ENCODE results near the gene CHCHD10.

Gene CHCHD10

GRCh38 chr22:23769321-23769965 lies 1.7 kb upstream of the CHCHD10 start:
- no peak for DNase-seq

- no peak for DNase-seq
Observed at GRCh38 chr22:23767303-23767672, 484 bp downstream of the CHCHD10 start.

DNA sequence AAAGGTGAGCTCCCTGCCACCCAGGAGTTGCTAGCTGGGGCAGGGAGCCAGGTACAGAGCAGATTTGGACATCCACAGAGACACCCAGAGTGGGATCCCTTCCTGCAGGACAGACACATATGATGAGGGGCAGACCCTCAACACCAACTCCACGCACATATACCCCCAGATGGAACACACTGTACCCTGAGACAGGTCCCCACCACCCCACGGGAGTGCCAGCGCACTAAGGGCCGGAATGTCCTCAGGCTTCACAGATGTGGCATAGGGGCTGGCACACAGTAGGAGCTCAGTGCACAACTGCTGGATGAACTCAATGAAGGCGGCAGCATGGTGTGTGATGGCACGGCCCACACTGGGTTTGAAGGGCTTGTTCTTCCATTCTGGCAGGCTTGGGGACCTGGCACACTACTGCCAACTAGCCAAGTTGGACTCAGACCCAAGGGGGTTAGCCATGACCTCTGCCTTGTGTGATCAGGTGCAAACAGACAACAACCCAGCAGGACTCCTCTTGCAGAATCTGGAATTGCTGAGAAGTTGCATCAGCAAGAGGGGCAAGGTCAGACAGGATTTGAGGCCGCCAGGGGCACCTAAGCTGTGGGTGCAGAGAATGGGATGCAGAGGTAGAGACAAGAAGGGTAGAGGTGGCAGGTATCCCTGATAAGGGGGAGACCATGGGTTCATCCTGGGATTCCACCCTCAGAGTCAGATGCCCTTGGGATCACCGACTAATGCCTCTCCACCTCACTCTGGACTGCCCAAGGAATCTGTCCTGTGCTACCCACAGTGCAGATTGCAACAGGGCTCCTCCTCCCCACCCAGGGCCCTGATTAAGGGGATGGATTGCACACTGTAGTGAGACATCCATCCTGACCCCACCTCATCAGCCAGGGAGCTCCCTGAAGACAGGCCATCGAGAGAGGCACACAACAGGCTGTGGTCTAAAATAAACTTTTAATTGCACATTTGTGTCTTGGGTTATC lies 2.6 kb downstream of the CHCHD10 start:
- DNase-seq: no peak

GRCh38 chr22:23763954-23764353 lies 3.8 kb downstream of the CHCHD10 start:
- no peak for DNase-seq

DNA sequence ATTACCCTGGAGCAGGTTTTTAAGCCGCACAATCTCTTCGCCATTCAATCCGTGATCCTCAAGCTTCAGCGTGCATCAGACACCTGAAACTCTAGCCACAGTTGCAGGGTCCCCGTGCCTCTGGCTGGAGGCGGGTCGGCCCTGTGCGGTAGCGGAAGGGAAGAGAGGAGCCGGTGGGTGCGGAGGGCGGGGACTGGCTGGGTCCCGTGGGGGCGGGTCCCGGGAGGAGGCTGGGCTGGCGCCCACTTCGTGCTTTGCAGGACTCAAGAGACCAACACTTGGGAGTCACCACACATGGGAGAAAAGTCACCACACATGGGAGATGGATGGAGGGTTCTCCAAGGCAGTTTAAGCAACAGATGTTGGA lies 4.2 kb downstream of the CHCHD10 start:
- no peak for DNase-seq

GRCh38 chr22:23762842-23763578 lies 4.8 kb downstream of the CHCHD10 start, which contains the start of gene C22orf15:
Gene C22orf15 (plus strand): TSS chr22:23762990. CDS start chr22:23763307, 317 bp downstream.
- no peak for DNase-seq

GRCh38 chr22:23760056-23760455 lies 7.7 kb downstream of the CHCHD10 start:
- DNase-seq: no peak

DNA sequence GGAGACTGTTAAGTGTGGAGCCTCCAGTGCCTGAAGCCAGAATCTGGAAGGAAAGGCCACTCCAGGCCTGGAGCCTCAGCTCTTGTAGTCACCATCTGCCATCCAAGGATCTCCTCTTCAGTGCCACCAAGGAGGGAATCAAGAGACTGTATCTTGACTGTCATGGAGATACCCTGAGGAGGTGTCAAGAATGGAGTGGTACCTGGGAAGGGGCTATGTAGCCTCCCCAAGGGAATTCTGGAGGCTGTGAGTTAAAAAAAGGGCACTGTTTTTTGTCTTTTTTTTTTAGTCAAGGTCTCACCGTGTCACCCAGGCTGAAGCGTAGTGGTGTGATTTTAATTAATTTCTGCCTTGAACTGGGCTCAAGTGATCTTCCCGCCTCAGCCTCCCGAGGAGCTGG lies 8.2 kb downstream of the CHCHD10 start:
- no peak for DNase-seq

- no peak for DNase-seq
Observed at GRCh38 chr22:23756891-23757290, 10.9 kb downstream of the CHCHD10 start.

DNA sequence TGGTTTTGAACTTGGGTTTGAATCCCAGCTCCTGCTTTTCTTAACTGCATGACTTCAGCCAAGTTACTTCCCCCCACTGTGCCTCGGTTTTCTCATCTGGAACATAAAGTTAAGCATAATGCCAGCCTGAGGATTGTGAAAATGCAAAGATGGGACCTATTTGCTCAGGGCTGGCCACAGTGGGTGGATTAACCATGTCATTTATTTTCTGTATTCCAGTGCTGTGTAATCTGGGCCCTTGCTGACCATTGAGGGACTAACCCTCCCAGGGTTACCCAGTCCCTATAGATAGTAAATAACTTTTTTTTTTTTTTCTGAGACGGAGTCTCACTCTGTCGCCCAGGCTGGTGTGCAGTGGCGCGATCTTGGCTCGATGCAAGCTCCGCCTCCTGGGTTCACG lies 12.1 kb downstream of the CHCHD10 start:
- no peak for DNase-seq

DNA sequence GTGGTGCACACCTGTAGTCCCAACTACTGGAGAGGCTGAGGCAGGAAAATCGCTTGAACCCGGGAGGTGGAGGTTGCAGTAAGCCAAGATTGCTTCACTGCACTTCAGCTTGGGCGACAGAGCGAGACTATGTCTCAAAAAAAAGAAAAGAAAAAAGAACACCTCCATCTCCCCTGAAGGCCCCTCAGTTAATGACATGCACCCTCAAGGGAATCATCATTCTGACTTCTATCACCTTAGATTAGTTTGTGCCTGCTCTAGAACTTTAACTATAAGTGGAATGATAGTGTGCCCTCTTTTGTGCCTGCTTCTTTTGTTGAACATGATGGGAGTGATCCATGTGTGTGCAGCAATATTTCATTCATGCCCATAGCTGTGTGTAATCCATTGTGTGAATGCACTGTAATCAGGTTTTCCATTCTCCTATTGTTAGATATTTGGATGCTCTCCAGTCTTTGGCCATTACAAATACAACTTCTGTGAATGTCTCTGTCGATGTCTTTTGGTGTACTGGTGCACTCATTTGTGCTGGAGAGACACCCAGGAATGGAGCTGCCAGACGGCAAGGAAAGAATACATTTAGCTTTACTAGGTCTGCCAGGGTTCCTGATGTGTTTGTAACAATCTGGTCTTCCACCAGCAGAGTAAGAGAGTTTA lies 12.7 kb downstream of the CHCHD10 start:
- DNase-seq: no peak

- DNase-seq: no peak
Observed at GRCh38 chr22:23754220-23754919, 13.4 kb downstream of the CHCHD10 start, which contains the start of gene VPREB3. Gene VPREB3 (minus strand): TSS chr22:23754425. CDS start chr22:23754363, 62 bp downstream.

- no peak for DNase-seq
Observed at GRCh38 chr22:23753385-23753784, 14.4 kb downstream of the CHCHD10 start.

GRCh38 chr22:23752750-23753149 lies 15.0 kb downstream of the CHCHD10 start:
- DNase-seq: no peak

DNA sequence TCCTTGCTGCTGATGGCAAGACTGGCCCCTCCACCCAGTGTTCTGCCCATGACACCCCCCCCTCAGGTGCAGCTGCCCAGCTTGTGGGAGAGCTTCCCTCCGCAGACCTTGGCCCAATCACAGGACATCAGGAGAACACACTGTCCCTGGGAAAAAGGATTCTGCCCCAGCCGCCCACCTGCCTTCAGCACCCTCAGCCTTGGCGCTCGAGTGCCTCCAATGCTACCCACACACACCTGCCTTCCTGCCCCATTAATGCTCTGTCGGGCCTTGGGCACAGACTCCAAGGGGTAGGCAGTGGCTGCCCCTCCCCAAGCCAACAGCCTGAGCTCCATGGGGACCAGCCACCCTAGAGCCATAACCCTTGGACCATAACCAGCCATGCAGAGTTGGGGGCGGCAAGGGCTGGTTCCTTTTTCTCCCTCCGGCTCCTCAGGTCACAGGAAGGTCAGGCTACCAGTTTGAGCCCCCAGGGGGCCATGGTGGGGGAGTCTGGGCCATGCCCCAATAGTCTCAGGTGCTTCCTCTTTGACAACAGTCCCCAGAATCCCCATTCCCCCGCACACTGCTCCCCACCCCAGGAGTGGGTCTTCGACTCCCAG lies 15.6 kb downstream of the CHCHD10 start:
- DNase-seq: no peak

DNA sequence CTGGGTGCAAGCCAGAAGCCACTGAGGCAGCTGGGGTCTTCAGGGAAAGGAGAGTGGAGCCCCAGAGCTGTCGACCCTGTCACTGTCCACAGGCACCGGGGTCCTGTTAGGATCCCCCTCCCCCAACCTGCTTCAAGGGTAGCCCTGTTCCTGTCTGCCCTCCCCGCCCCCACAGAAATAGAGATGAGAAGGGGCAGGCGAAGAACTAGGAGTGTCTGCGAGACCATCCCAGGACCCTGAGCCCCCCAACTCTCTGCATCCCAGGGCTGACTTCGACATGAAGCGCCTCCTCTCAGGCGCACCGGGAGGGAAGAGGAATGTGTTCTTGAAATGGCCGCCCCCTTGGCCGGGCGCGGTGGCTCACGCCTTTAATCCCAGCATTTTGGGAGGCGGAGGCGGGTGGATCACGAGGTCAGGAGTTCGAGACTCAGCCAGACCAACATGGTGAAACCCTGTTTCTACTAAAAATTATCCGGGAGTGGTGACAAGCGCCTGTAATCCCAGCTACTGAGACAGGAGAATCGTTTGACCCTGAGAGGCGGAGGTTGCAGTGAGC lies 16.3 kb downstream of the CHCHD10 start:
- no peak for DNase-seq

- no peak for DNase-seq
Observed at GRCh38 chr22:23750714-23751440, 16.9 kb downstream of the CHCHD10 start, which contains the start of gene ZNF70. Gene ZNF70 (minus strand): TSS chr22:23751112. CDS start chr22:23745140, 5,972 bp downstream.

DNA sequence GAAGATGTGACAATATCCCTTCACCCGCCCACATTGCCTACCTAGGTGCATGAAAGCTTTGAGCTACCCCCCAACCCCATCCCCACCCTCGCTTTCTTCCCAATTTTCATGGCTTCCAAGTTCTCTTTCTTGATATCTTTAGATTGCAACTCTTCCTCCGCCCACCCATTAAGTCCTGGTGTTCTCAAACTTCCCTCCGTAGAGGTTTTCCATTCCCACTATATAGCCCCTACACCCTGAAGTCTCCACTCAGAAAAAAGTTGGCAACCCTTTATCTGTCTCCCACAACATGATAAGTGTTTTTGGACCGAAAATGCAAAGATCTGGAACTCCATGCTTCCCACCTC lies 17.4 kb downstream of the CHCHD10 start:
- no peak for DNase-seq

DNA sequence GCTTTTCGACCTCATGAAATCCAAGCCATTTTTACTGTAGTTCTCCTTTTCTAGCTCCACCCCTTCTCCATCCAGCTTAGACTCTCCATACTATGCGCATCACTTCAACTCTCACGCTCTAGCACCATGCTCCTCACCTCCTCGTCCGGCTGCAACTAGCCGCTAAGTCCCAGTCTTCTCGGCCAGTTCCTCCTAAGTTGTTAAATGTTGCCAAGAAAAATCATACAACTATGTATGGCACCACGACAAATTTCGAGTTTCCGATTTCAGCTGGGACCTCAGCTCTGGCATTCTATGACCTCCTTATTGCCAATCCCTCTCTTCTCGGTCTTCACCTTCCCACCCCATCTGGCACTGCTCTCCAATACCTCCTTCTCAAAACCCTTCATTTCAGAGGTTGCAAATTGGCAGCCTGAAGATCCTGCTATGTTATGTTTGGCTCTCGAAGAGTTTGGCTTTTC lies 17.9 kb downstream of the CHCHD10 start:
- no peak for DNase-seq

DNA sequence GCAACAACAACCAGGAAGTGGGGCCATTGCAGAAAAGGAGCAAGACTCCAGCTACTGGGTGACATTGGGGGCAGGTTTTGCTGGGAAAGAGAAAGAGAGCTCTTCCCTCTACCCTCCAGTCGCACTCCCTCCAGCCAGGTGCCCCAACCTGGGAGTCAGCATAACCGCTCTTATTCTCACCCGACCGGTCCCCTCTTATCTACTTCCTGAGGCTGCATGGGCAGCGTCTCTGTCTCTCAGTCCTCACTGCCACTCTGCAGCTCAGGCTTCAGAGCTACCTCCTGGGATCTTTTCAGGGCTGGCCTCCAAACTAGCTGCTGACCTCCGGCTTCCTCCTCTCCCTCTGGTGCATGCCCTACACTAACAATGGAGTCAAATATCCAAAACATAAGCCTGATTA lies 22.0 kb downstream of the CHCHD10 start:
- no peak for DNase-seq

DNA sequence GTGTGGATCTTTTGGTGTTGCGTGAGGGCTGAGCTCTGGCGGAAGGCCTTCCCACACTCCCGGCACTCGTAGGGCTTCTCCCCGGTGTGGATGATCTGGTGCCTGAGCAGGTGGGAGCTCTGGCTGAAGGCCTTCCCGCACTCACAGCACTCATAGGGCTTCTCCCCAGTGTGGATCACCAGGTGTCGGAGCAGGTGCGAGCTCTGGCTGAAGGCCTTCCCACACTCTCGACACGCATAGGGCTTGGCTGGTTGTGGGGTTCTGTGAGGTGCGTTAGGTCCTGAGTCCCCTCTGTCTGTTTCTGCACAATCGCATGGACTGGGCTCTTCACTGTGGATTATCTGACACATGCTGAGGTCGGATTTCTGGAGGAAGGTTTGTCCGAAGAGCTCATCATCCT lies 23.3 kb downstream of the CHCHD10 start:
- DNase-seq: no peak

Data from NCI-H1417 treated with DMSO at 0.1 percent for 48 hours (cell line).